ENCODE data around the gene TUBA3C. TPM values are rescaled to one million over a fixed set of nuclear protein-coding genes. Genes with fewer than 3 reads are reported as not detected.

TUBA3C gene
- total and polyA plus RNA-seq, 12 donors, result not detected

- no peak for DNase-seq
- Histone ChIP-seq H3K9me3 (replicated peaks in 1 of 3) (no peaks in the 10 kb centered on the region), H3K27ac (no peak overlapping the region), H3K27me3 (no peaks in the 10 kb centered on the region), H3K4me1 (replicated peaks in 1 of 2) (no peaks in the 10 kb centered on the region), H3K4me3 (no peak overlapping the region), H3K36me3 (replicated peaks in 1 of 2) (no peaks in the 10 kb centered on the region)
- TF ChIP-seq CTCF (IDR thresholded peaks at IDR 0.05) (no peak), POLR2A (IDR thresholded peaks at IDR 0.05) (no peak)
- intact Hi-C loops (cut with DNase I), result no loop called here
Measured at GRCh38 chr13:19148561-19148960, 33.1 kb downstream of the TUBA3C start.

Small RNAs within 50 kb of the gene (small RNA-seq; reads per million reads assigned to genes)
- 0 reads per million in 2 donors for gene AL139327.4
